ENCODE data around the gene LRP2.

DNA sequence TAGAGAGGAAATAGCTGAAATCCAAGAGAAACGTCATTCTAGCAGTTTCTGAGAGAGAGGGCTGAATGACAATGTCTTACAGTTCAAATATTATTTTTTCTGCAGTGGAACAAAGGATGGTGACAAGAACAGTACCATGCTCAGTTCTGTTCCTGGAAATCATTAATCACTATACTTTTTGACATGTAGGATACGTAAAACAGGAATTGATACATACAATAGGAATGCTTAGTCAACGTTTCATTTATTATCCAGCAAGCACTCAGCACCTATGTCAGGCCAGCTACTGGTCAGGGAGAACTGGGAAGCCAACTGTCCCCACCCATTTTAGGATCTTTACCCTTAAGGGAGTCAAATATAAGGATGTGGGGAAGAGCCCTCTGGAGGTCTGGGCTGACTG lies 178.3 kb downstream of the LRP2 start:
- TF ChIP-seq, protein P1, sequence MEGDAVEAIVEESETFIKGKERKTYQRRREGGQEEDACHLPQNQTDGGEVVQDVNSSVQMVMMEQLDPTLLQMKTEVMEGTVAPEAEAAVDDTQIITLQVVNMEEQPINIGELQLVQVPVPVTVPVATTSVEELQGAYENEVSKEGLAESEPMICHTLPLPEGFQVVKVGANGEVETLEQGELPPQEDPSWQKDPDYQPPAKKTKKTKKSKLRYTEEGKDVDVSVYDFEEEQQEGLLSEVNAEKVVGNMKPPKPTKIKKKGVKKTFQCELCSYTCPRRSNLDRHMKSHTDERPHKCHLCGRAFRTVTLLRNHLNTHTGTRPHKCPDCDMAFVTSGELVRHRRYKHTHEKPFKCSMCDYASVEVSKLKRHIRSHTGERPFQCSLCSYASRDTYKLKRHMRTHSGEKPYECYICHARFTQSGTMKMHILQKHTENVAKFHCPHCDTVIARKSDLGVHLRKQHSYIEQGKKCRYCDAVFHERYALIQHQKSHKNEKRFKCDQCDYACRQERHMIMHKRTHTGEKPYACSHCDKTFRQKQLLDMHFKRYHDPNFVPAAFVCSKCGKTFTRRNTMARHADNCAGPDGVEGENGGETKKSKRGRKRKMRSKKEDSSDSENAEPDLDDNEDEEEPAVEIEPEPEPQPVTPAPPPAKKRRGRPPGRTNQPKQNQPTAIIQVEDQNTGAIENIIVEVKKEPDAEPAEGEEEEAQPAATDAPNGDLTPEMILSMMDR (IDR thresholded peaks at IDR 0.05), result no peak
- TF ChIP-seq POLR2A (IDR thresholded peaks at IDR 0.05) (no peak), EP300 (IDR thresholded peaks at IDR 0.05) (no peak)
